Heart left ventricle (tissue), 16 donors: ENCODE data around the gene ZKSCAN4. TPM values are rescaled to one million over a fixed set of nuclear protein-coding genes. Genes with fewer than 3 reads are reported as not detected.

Experiments used
- ATAC-seq, 4 donors: fragments of 200-7000 bp; cut with Tn5 transposase; one replicate each; pipeline ENCODE4 v1.9.1; 2020 to 2022; ENCODE audit warnings: moderate library complexity in 4 of 4, mild to moderate bottlenecking in 3 of 4, moderate number of reproducible peaks in 1 of 4
- DNase-seq, 5 donors: peaks; one replicate each; pipeline ENCODE4 v3.0.0-alpha.2; 2020
- H3K27ac ChIP-seq, 12 donors: fragments of 200-600 bp; sonication (generic) in 4 of 12; one replicate each; pipeline versions ENCODE4 v1.5.0 to v1.8.0; 2016 to 2022; ENCODE audit warnings: mild to moderate bottlenecking in 2 of 12
- H3K27me3 ChIP-seq, 9 donors: fragments of 200-600 bp; sonication (generic) in 2 of 9; one replicate each; pipeline versions ENCODE4 v1.5.1 to v1.8.0; 2016 to 2022; ENCODE audit warnings: mild to moderate bottlenecking in 3 of 9
- H3K36me3 ChIP-seq, 9 donors: fragments of 200-600 bp; sonication (generic) in 2 of 9; one replicate each; pipeline versions ENCODE4 v1.5.0 to v1.8.0; 2018 to 2022; ENCODE audit warnings: mild to moderate bottlenecking in 2 of 9
- H3K4me1 ChIP-seq, 12 donors: fragments of 200-600 bp; sonication (generic) in 4 of 12; one replicate each; pipeline versions ENCODE4 v1.5.0 to v1.8.0; 2016 to 2022; ENCODE audit warnings: mild to moderate bottlenecking in 3 of 12
- H3K4me3 ChIP-seq, 12 donors: fragments of 200-600 bp; sonication (generic) in 4 of 12; one replicate each; pipeline versions ENCODE4 v1.5.0 to v1.8.0; 2017 to 2022; ENCODE audit warnings: mild to moderate bottlenecking in 9 of 12, moderate library complexity in 4 of 12
- H3K9me3 ChIP-seq, 12 donors: fragments of 200-600 bp; sonication (generic) in 4 of 12; one replicate each; pipeline versions ENCODE4 v1.5.0 to v1.8.0; 2016 to 2022; ENCODE audit warnings: mild to moderate bottlenecking in 1 of 12
- POLR2A ChIP-seq, 2 donors: fragments of 450-650 bp; IDR thresholded peaks; one replicate each; pipeline ENCODE4 v1.6.1; 2017; ENCODE audit warnings: antibody characterized with exemption in 2 of 2, mild to moderate bottlenecking in 2 of 2, moderate library complexity in 2 of 2
- WGBS, 4 donors: extraction: QIAGEN DNeasy Blood & Tissue Kit in 2 of 4; methylation state at CpG; one replicate each; pipeline versions ENCODE4 v1.1.5 to v1.1.7; 2013 to 2018; 5-methylcytosine and 5-hydroxymethylcytosine counted together
- intact Hi-C, 10 donors: fragments of 100-400 bp; cut with DNase I; formaldehyde crosslinking; loops; one replicate each; pipeline versions ENCODE4 v1.11.1 to v1.14.2; 2022
- polyA plus RNA-seq, 2 donors: library from polyadenylated mRNA; stranded (reverse); fragments of 200-250 nt; gene quantifications; one replicate each; pipeline ENCODE4 v1.2.3, GENCODE V29; 2013
- total RNA-seq, 9 donors: library from RNA; depleted of rRNA in 2 of 9; stranded (reverse); fragments of >200 nt in 2 of 9; fragmentation: NEBNext Ultra II Directional in 3 of 9; extraction: Animal tissue kit (Norgen Biotek cat#: 25700) in 3 of 9; gene quantifications; one replicate each; pipeline versions ENCODE4 v1.1.0 to v1.2.4, GENCODE V29; 2016 to 2023
- TF ChIP-seq, protein P1 (sequence below), 12 donors: fragments of 200-600 bp; sonication (generic) in 4 of 12; IDR thresholded peaks; one replicate each; pipeline versions ENCODE4 v1.5.0 to v1.8.0; 2018 to 2022; ENCODE audit warnings: antibody characterized with exemption in 12 of 12, mild to moderate bottlenecking in 5 of 12
- donor health status: ischemic (EF 13 %, LVEDD 7.1; RV severe dilation, severe dysfunction).
- donor health status: healthy with polysubstance abuse.
- donor health status: DM: no; HTN: yes; CAD: no.
- donor health status: DM: no; HTN: no; CAD: no.
- donor health status: ischemic (EF 25% LVEDD 6.9; RV normal size, moderate dysfunction).
- donor health status: ischemic (EF 25% LVEDD 5.7; RV mildly dilated, moderate dysfunction).
- donor health status: healthy.
- donor health status: DM: yes; HTN: yes; CAD: no.
- donor health status: ischemic (EF 35%, LVEDD 5.7; RV mildly dilated, moderate dysfunction).
- donor health status: nonischemic (EF 11% LVEDD 7.7; RV severe dilation, severe dysfunction).
- donor health status: DM: yes; HTN: yes; CAD: no.
- donor health status: PGD.
- donor health status: ischemic (EF 29% LVEDD 5.4; RV normal size, mild dysfunction).
- donor health status: nonischemic (EF 23%, LVEDD 6.1; RV moderate dilation, normal function).

Gene ZKSCAN4
- total and polyA plus RNA-seq, 11 donors: 1.5 to 5.0 (median 2.4) TPM

DNA sequence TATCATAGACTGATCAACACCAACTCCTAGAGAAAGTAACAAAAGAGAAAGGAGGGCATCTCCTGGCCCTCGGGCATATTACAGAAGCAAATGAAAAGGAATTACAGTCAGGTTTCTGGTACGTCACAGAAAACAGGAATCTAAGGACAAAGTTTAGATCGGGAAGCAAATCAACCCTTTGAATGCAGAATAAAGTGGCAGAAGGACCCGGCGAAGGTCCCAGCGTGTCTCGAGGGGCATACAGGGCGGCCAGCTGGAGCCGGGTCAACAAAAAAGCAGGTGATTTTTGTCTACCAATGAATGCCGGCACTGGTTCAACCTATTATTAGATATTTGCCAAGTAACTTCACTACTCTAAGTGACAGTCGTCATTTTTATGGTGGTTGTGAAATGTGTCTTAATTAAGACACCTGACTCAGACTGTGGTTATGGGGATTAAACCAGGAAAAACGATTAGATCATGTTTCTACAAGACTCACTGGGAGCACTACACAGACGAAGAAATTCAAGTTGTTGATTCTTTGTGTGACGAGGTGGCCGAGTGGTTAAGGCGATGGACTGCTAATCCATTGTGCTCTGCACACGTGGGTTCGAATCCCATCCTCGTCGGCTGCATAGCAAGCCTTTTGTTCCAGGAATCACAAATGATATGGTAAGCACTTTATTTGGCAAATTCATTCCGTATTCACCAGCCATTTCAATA lies 39.4 kb downstream of the ZKSCAN4 start:
- DNase-seq (no peak), ATAC-seq (peak in 3 of 4 donors; percentile 31 to 42 (median 38))
- Histone ChIP-seq H3K4me1 (peaks cover 0 to 30% (median 7%) of the 10 kb centered on the region in 12 donors), H3K27me3 (peaks cover 42 to 89% (median 84%) of the 10 kb centered on the region in 9 donors), H3K36me3 (no peaks in the 10 kb centered on the region), H3K4me3 (peak overlapping the region in 9 of 12 donors; percentile 6 to 37 (median 22)), H3K27ac (no peak overlapping the region), H3K9me3 (no peaks in the 10 kb centered on the region)
- intact Hi-C loops: loop anchor here in 2 of 10 donors (10.0 kb wide), 2 partner anchors 58 to 68 kb away; partner anchors contain the start of gene ZKSCAN8 (in 1 of the 2)
- TF ChIP-seq POLR2A (IDR thresholded peaks at IDR 0.05): no peak
- TF ChIP-seq, protein P1, sequence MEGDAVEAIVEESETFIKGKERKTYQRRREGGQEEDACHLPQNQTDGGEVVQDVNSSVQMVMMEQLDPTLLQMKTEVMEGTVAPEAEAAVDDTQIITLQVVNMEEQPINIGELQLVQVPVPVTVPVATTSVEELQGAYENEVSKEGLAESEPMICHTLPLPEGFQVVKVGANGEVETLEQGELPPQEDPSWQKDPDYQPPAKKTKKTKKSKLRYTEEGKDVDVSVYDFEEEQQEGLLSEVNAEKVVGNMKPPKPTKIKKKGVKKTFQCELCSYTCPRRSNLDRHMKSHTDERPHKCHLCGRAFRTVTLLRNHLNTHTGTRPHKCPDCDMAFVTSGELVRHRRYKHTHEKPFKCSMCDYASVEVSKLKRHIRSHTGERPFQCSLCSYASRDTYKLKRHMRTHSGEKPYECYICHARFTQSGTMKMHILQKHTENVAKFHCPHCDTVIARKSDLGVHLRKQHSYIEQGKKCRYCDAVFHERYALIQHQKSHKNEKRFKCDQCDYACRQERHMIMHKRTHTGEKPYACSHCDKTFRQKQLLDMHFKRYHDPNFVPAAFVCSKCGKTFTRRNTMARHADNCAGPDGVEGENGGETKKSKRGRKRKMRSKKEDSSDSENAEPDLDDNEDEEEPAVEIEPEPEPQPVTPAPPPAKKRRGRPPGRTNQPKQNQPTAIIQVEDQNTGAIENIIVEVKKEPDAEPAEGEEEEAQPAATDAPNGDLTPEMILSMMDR (IDR thresholded peaks at IDR 0.05): no peak
- 2 to 5% (median 3%) methylated on average over 21 of the region's 21 CpGs for WGBS, 4 donors

DNA sequence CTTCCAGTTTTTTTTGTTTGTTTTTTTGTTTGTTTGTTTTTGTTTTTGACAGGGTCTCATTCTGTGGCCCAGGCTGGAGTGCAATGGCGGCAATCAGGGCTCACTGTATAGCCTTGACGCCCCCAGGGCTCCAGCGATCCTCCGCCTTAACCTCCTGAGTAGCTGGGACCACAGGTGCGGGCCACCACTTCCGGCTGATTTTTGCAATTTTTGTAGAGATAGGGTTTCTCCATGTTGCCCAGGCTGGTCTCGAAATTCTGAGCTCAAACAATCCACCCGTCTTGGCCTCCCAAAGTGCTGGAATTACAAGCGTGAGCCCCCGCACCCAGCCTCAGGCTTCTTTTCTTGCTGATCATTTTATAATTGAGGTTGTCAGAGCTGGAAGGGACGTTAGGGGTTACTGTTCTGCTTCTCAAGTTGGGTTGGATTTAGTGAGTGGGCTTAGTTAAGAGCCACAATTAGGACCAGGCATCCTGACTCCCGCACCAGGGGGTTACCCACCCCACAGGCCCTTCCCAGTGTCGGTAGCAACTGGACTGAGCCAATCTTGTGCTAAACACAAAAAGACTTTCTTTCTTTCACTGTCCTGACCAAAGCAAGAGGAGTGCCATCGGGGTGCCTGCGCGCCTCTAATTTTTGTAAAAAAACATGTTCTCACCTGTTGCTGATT lies 40.1 kb downstream of the ZKSCAN4 start:
- TF ChIP-seq, protein P1 (IDR thresholded peaks at IDR 0.05): no peak
- no peak for TF ChIP-seq POLR2A (IDR thresholded peaks at IDR 0.05)
- DNase-seq (no peak), ATAC-seq (peak in 1 of 4 donors; percentile 7)
- peak overlapping the region in 8 of 12 donors; percentile 6 to 37 (median 22) for H3K4me3 ChIP-seq
- peaks cover 48 to 96% (median 91%) of the 10 kb centered on the region in 9 donors for H3K27me3 ChIP-seq
- peaks cover 0 to 30% (median 10%) of the 10 kb centered on the region in 12 donors for H3K4me1 ChIP-seq
- no peaks in the 10 kb centered on the region for H3K36me3 ChIP-seq
- H3K27ac ChIP-seq: no peak overlapping the region
- intact Hi-C loops: loop anchor here in 2 of 10 donors (10.0 kb wide), 2 partner anchors 57 to 67 kb away; partner anchors contain the start of gene ZKSCAN8 (in 1 of the 2)
- H3K9me3 ChIP-seq: no peaks in the 10 kb centered on the region
- WGBS, 4 donors: 4 to 12% (median 9%) methylated on average over 15 to 16 of the region's 16 CpGs

DNA sequence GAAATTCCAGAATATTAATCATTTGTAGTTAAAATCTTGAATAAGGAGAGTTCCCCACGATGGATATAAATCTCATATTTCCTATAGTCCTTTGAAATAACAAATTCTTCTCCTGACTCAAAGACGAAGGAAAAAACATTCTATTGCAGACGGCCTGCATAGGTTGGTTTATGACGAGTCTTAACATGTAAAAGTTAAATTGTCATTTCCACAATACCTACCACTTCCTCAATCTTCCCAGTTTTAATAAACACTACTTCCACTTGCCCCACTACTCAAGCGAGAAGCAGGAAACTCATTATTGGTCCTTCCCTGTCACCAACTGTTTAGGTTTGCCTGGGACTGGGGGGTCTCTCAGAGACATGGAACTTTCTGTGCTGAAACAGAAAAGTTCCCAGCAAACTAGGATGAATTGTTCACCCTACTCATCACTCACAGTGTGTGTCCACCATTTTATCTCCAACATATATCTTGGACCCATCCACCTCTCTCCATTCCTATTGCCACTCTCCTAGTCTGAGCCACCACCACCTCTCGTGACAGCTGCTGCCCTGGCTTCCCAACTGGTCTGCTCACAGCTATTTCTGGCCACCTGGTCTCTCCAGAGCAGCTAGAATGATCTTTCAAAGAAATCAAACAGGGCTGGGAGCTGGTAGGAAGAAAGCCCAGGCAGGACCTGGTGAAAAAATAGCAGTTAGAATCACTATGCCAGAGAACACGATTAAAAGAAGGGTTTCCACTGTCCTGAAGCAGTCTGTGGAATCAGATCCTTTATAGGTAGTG lies 42.1 kb downstream of the ZKSCAN4 start:
- TF ChIP-seq POLR2A (IDR thresholded peaks at IDR 0.05): no peak
- TF ChIP-seq, protein P1 (IDR thresholded peaks at IDR 0.05): no peak
- DNase-seq: no peak
- intact Hi-C loops: loop anchor here in 2 of 10 donors (10.0 kb wide), 2 partner anchors 55 to 65 kb away; partner anchors contain the start of gene ZKSCAN8 (in 1 of the 2)
- Histone ChIP-seq H3K27me3 (peaks cover 48 to 100% (median 97%) of the 10 kb centered on the region in 9 donors), H3K4me3 (no peak overlapping the region), H3K9me3 (no peaks in the 10 kb centered on the region), H3K36me3 (no peaks in the 10 kb centered on the region), H3K27ac (no peak overlapping the region), H3K4me1 (peaks cover 0 to 30% (median 10%) of the 10 kb centered on the region in 12 donors)
- 46 to 55% (median 52%) methylated on average over 7 of the region's 7 CpGs for WGBS, 4 donors
- no peak for ATAC-seq
